GM10266 (cell line): ENCODE data around the gene SLC9C2.
"Not testable (repeated sequence)": the region's sequence is repeated elsewhere in the genome, so short reads cannot be mapped to it uniquely, and the experiment has no call there.

Source experiments
- DNase-seq: peaks from one replicate; pipeline ENCODE4 v3.0.0; 2012; ENCODE audit errors: extremely low spot score
- CTCF ChIP-seq: IDR thresholded peaks from 2 replicates; pipeline ENCODE4 v1.5.1; 2012; ENCODE audit warnings: mild to moderate bottlenecking, low read depth; ENCODE audit not compliant: control insufficient read depth, insufficient read depth; ENCODE audit errors: missing control alignments

The SLC9C2 gene

GRCh38 chr1:173603056-173603591 is at the start of gene SLC9C2:
Gene SLC9C2, minus strand, starts transcription at chr1:173603072. Its CDS starts 1,296 bp downstream, at chr1:173601776.
- no peak for DNase-seq
- no peak for TF ChIP-seq CTCF

GRCh38 chr1:173648880-173649605 is 46.2 kb upstream of the SLC9C2 start:
- no peak for DNase-seq
- TF ChIP-seq CTCF: no peak

- no peak for TF ChIP-seq CTCF
- DNase-seq: no peak
Measured at GRCh38 chr1:173646656-173647055, 43.8 kb upstream of the SLC9C2 start.

GRCh38 chr1:173642450-173643139 is 39.7 kb upstream of the SLC9C2 start:
- DNase-seq: not testable (repeated sequence)

- TF ChIP-seq CTCF: no peak
- no peak for DNase-seq
Measured at GRCh38 chr1:173639102-173639501, 36.2 kb upstream of the SLC9C2 start.

- no peak for DNase-seq
- TF ChIP-seq CTCF: no peak
Measured at GRCh38 chr1:173638043-173639021, 35.5 kb upstream of the SLC9C2 start.

- DNase-seq: not testable (repeated sequence)
Measured at GRCh38 chr1:173637236-173638042, 34.6 kb upstream of the SLC9C2 start.
